Stimulated activated CD8-positive, alpha-beta memory T cell treated with anti-CD3 and anti-CD28 coated beads, Interleukin-7, amount 100 ng/mL, for 4 hours (primary cell): ENCODE results near the gene XPNPEP3.
"Not testable (repeated sequence)": the region's sequence is repeated elsewhere in the genome, so short reads cannot be mapped to it uniquely, and the experiment has no call there.

ENCODE experiments used
- DNase-seq, 2 donors: peaks; one replicate each; pipeline ENCODE4 v3.0.0-alpha.2; 2020; ENCODE audit warnings: low read depth in 2 of 2

Gene XPNPEP3

GRCh38 chr22:40857309-40857855 lies 434 bp downstream of the XPNPEP3 start:
- no peak for DNase-seq

GRCh38 chr22:40862013-40862412 lies 5.1 kb downstream of the XPNPEP3 start, which contains the start of gene DNAJB7:
Gene DNAJB7 (minus strand): TSS chr22:40862113. CDS start chr22:40861994, 119 bp downstream.
- DNase-seq: no peak

GRCh38 chr22:40862537-40862936 lies 5.6 kb downstream of the XPNPEP3 start:
- no peak for DNase-seq

GRCh38 chr22:40867109-40867508 lies 10.2 kb downstream of the XPNPEP3 start:
- no peak for DNase-seq

GRCh38 chr22:40868379-40868778 lies 11.4 kb downstream of the XPNPEP3 start:
- DNase-seq: not testable (repeated sequence)

GRCh38 chr22:40874016-40874415 lies 17.1 kb downstream of the XPNPEP3 start:
- no peak for DNase-seq

- no peak for DNase-seq
Observed at GRCh38 chr22:40875111-40875510, 18.2 kb downstream of the XPNPEP3 start.

GRCh38 chr22:40876907-40877306 lies 20.0 kb downstream of the XPNPEP3 start:
- no peak for DNase-seq

GRCh38 chr22:40877488-40877887 lies 20.5 kb downstream of the XPNPEP3 start:
- no peak for DNase-seq

- DNase-seq: no peak
Observed at GRCh38 chr22:40878922-40879321, 22.0 kb downstream of the XPNPEP3 start.

GRCh38 chr22:40889116-40889515 lies 32.2 kb downstream of the XPNPEP3 start:
- DNase-seq: no peak

- DNase-seq: no peak
Observed at GRCh38 chr22:40890881-40891280, 33.9 kb downstream of the XPNPEP3 start.

GRCh38 chr22:40894417-40894816 lies 37.5 kb downstream of the XPNPEP3 start:
- no peak for DNase-seq

GRCh38 chr22:40898850-40899357 lies 42.0 kb downstream of the XPNPEP3 start:
- DNase-seq: no peak

GRCh38 chr22:40904101-40904500 lies 47.2 kb downstream of the XPNPEP3 start:
- DNase-seq: no peak

GRCh38 chr22:40908895-40909294 lies 51.9 kb downstream of the XPNPEP3 start:
- DNase-seq: no peak

- no peak for DNase-seq
Observed at GRCh38 chr22:40911772-40912171, 54.8 kb downstream of the XPNPEP3 start.

- DNase-seq: not testable (repeated sequence)
Observed at GRCh38 chr22:40912987-40913386, 56.0 kb downstream of the XPNPEP3 start.

GRCh38 chr22:40919446-40919845 lies 62.5 kb downstream of the XPNPEP3 start:
- DNase-seq: no peak

- DNase-seq: no peak
Observed at GRCh38 chr22:40920526-40920925, 63.6 kb downstream of the XPNPEP3 start.

- no peak for DNase-seq
Observed at GRCh38 chr22:40922484-40923303, 65.7 kb downstream of the XPNPEP3 start.

- DNase-seq: no peak
Observed at GRCh38 chr22:40928657-40929056, 71.7 kb downstream of the XPNPEP3 start.

- no peak for DNase-seq
Observed at GRCh38 chr22:40932396-40932795, 75.4 kb downstream of the XPNPEP3 start.
